Coronary artery (tissue), 2 donors: ENCODE data around the gene ARHGEF39.
A peak's percentile ranks its signal among the peaks of the same experiment; 100 is the strongest.

Experiments used
- DNase-seq: peaks from one replicate; pipeline ENCODE4 v3.0.0-alpha.2; 2017; ENCODE audit warnings: low spot score
- H3K27ac ChIP-seq, 2 donors: fragments of 200-600 bp; sonication (generic); one replicate each; pipeline ENCODE4 v1.5.1; 2016 to 2019
- H3K4me3 ChIP-seq: fragments of 200-600 bp; sonication (generic); 2 replicates; pipeline ENCODE4 v1.5.1; 2016; ENCODE audit warnings: mild to moderate bottlenecking, moderate library complexity
- CTCF ChIP-seq: fragments of 200-600 bp; sonication (generic); IDR thresholded peaks from one replicate; pipeline ENCODE4 v1.5.1; 2019; ENCODE audit warnings: antibody characterized with exemption

Gene ARHGEF39

GRCh38 chr9:35657546-35658136, 7.4 kb downstream of the ARHGEF39 start, which contains the start of gene RMRP:
Gene RMRP, minus strand, starts transcription at chr9:35658019.
- H3K27ac ChIP-seq = peak within 1 kb of the TSS; percentile 99
- H3K4me3 ChIP-seq = peak within 1 kb of the TSS; percentile 95
- TF ChIP-seq CTCF = no peak
- DNase-seq = peak; percentile 99

DNA sequence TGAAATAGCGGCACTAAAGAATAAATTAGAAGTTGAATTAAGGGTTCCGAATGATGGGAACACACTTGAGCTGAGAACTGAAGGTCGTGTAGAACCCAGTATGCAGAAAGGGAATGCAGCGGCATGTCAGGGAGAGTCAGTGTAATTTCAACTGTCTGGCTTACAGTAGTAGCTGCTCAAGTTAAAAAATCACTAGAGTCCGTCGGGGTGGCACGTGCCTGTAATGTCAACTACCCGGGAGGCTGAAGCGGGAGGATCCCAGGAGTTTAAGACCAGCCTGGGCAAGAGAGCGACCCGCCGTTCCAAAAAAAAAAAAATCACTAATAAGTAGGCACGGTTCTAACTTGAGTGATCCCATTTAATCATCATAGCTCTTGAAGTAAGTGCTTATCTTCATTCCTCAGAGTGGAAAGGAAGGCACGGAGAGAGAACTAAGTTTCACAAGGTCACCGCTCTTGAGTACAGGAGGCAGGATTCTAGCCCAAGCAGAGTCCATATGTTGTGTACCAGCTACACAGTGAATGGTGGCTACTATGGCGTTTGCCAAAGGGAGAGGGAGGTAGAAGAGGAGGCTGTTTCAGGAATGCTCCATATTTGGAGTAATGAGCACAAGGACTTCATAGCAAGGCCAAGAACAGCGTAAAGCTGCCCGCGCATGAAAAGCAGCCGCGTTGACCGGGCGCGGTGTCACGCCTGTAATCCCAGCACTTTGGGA, 8.0 kb downstream of the ARHGEF39 start:
- Histone ChIP-seq H3K4me3 (peak overlapping the region; percentile 95), H3K27ac (peak overlapping the region; percentile 99)
- no peak for DNase-seq
- no peak for TF ChIP-seq CTCF

DNA sequence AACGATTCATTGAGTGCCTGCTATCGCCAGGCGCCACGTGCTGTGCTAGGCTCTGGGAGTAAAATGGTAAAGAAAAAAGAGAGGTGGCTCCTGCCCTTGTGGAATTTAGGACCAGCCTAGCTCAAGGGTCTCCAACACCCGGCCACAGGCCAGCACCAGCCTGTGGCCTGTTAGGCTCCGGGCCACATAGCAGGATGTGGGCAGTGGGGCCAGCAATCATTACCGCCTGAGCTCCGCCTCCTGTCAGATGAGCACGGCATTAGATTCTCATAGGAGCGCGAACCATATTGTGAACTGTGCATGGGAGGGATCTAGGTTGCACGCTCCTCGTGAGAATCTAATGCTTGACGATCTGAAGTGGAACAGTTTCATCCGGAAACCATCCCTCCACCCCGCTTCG, 8.6 kb downstream of the ARHGEF39 start:
- no peak for TF ChIP-seq CTCF
- DNase-seq = no peak
- Histone ChIP-seq H3K4me3 (no peak overlapping the region), H3K27ac (peak overlapping the region; percentile 99)

DNA sequence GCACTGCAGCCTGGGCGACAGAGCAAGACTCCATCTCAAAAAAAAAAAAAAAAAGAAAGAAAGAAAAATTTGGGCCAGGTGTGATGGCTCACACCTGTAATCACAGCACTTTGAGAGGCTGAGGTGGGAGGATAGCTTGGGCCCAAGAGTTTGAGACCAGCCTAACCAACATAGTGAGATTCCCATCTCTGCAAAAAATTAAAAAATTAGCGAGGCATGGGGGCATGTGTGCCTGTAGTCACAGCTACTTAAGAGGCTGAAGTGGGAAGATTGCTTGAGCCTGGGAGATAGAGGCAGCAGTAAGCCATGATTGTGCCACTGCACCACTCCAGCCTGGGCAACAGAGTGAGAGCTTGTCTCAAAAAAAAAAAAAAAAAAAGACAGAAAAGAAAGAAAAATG, 11.4 kb downstream of the ARHGEF39 start:
- H3K27ac ChIP-seq = no peak overlapping the region
- DNase-seq = no peak

DNA sequence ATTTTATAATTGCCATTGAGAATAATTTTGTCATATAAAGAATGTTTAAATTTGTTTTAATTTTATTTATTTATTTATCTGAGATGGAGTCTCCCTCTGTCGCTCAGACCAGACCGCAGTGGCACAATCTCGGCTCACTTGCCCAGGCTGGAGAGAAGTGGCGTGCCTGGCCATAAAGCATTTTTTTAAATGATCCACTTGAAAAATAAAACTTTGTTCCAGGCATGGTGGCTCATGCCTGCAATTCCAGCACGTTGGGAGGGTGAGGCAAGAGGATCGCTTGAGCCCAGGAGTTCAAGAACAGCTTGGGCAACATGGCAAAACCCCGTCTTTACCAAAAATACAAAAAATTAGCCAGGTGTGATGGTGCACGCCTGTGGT, 12.2 kb downstream of the ARHGEF39 start:
- no peak for TF ChIP-seq CTCF
- no peak overlapping the region for H3K27ac ChIP-seq
- DNase-seq = no peak
- no peak overlapping the region for H3K4me3 ChIP-seq

More for the DNA sequence above, 11.4 kb downstream of the ARHGEF39 start:
- H3K4me3 ChIP-seq = no peak overlapping the region
- no peak for TF ChIP-seq CTCF

GRCh38 chr9:35651956-35652828, 12.8 kb downstream of the ARHGEF39 start:
- H3K27ac ChIP-seq = no peak overlapping the region
- TF ChIP-seq CTCF = no peak
- no peak overlapping the region for H3K4me3 ChIP-seq
- no peak for DNase-seq
